ENCODE measurements around the gene CACNA1C. TPM values are rescaled to one million over a fixed set of nuclear protein-coding genes. Genes with fewer than 3 reads are reported as not detected.

The CACNA1C gene
- total RNA-seq, 5 donors from 2014 or later (not counting 1 experiment from before 2014, with no cell fraction given) = 0.10 to 0.26 (median 0.16) TPM

- POLR2A ChIA-PET = no interaction called here
- H3K4me3 ChIP-seq (ENCODE audit: control insufficient read depth in 1 of 2, extremely low read depth in 1 of 2, low read length in 1 of 2) = no peak overlapping the region
- DNase-seq = no peak
Observed at GRCh38 chr12:2228535-2228934, 175.7 kb downstream of the CACNA1C start.

GRCh38 chr12:2229661-2230539, 177.1 kb downstream of the CACNA1C start:
- H3K27me3 ChIP-seq (replicated peaks in 1 of 2; ENCODE audit: control insufficient read depth in 2 of 2, extremely low read depth in 1 of 2, insufficient read depth in 2 of 2, low read length in 1 of 2) = no peaks in the 10 kb centered on the region
- Mint-ChIP-seq H3K4me1 (no peaks in the 10 kb centered on the region), H3K9me3 (no peaks in the 10 kb centered on the region), H3K27me3 (peaks cover 19 to 28% of the 10 kb centered on the region in 2 donors), H3K36me3 (no peaks in the 10 kb centered on the region), H3K4me3 (peak overlapping the region in 1 of 3 donors; percentile 1), H3K27ac (no peak overlapping the region)
- DNase-seq = no peak
- ChIA-PET POLR2A (no interaction called here), CTCF (no interaction called here)
- H3K36me3 ChIP-seq (ENCODE audit: control insufficient read depth in 2 of 2, extremely low read depth in 1 of 2, insufficient read depth in 1 of 2, low read length in 1 of 2) = no peaks in the 10 kb centered on the region
- H3K4me3 ChIP-seq (ENCODE audit: control insufficient read depth in 1 of 2, extremely low read depth in 1 of 2, low read length in 1 of 2) = no peak overlapping the region
- no peak for ATAC-seq (replicated peaks in 1 of 4)
- H3K9me3 ChIP-seq = no peaks in the 10 kb centered on the region
- H3K27ac ChIP-seq (ENCODE audit: low read length) = no peak overlapping the region
- H3K4me1 ChIP-seq (ENCODE audit: control insufficient read depth in 1 of 2, extremely low read depth in 1 of 2, insufficient read depth in 2 of 2, low read length in 2 of 2) = no peaks in the 10 kb centered on the region
- 73% methylated on average over 53 of the region's 61 CpGs for WGBS (ENCODE audit: insufficient coverage)

More at GRCh38 chr12:2228535-2228934, 175.7 kb downstream of the CACNA1C start:
- no peaks in the 10 kb centered on the region for H3K4me1 Mint-ChIP-seq
- H3K27ac Mint-ChIP-seq = no peak overlapping the region
- no peak for ATAC-seq (replicated peaks in 1 of 4)
- no peaks in the 10 kb centered on the region for H3K36me3 ChIP-seq (ENCODE audit: control insufficient read depth in 2 of 2, extremely low read depth in 1 of 2, insufficient read depth in 1 of 2, low read length in 1 of 2)
- no peaks in the 10 kb centered on the region for H3K36me3 Mint-ChIP-seq
- H3K27me3 Mint-ChIP-seq = peaks cover 19 to 20% of the 10 kb centered on the region in 2 donors
- H3K9me3 Mint-ChIP-seq = no peaks in the 10 kb centered on the region
- H3K4me1 ChIP-seq (ENCODE audit: control insufficient read depth in 1 of 2, extremely low read depth in 1 of 2, insufficient read depth in 2 of 2, low read length in 2 of 2) = no peaks in the 10 kb centered on the region
- H3K27me3 ChIP-seq (replicated peaks in 1 of 2; ENCODE audit: control insufficient read depth in 2 of 2, extremely low read depth in 1 of 2, insufficient read depth in 2 of 2, low read length in 1 of 2) = no peaks in the 10 kb centered on the region
- no peak overlapping the region for H3K4me3 Mint-ChIP-seq
- CTCF ChIA-PET = no interaction called here
- H3K27ac ChIP-seq (ENCODE audit: low read length) = no peak overlapping the region
- no peaks in the 10 kb centered on the region for H3K9me3 ChIP-seq

- H3K27me3 ChIP-seq (replicated peaks in 1 of 2; ENCODE audit: control insufficient read depth in 2 of 2, extremely low read depth in 1 of 2, insufficient read depth in 2 of 2, low read length in 1 of 2) = peaks cover 0 to 6% of the 10 kb centered on the region in 2 experiments
- no peak overlapping the region for H3K4me3 Mint-ChIP-seq
- POLR2A ChIA-PET = no interaction called here
- no peaks in the 10 kb centered on the region for H3K36me3 ChIP-seq (ENCODE audit: control insufficient read depth in 2 of 2, extremely low read depth in 1 of 2, insufficient read depth in 1 of 2, low read length in 1 of 2)
- H3K27ac ChIP-seq (ENCODE audit: low read length) = no peak overlapping the region
- H3K9me3 Mint-ChIP-seq = no peaks in the 10 kb centered on the region
- CTCF ChIA-PET = no interaction called here
- H3K36me3 Mint-ChIP-seq = no peaks in the 10 kb centered on the region
- DNase-seq (no peak), ATAC-seq (replicated peaks in 1 of 4) (no peak)
- no peak overlapping the region for H3K4me3 ChIP-seq (ENCODE audit: control insufficient read depth in 1 of 2, extremely low read depth in 1 of 2, low read length in 1 of 2)
- peaks cover 22 to 32% of the 10 kb centered on the region in 2 donors for H3K27me3 Mint-ChIP-seq
- H3K4me1 ChIP-seq (ENCODE audit: control insufficient read depth in 1 of 2, extremely low read depth in 1 of 2, insufficient read depth in 2 of 2, low read length in 2 of 2) = no peaks in the 10 kb centered on the region
- no peaks in the 10 kb centered on the region for H3K9me3 ChIP-seq
- WGBS (ENCODE audit: insufficient coverage) = 100% methylated on average over 1 of the region's 7 CpGs
- H3K27ac Mint-ChIP-seq = no peak overlapping the region
- no peaks in the 10 kb centered on the region for H3K4me1 Mint-ChIP-seq
Observed at GRCh38 chr12:2231011-2231595, 178.3 kb downstream of the CACNA1C start.

- ATAC-seq (replicated peaks in 1 of 4) = no peak
- peaks cover 0 to 6% of the 10 kb centered on the region in 2 experiments for H3K27me3 ChIP-seq (replicated peaks in 1 of 2; ENCODE audit: control insufficient read depth in 2 of 2, extremely low read depth in 1 of 2, insufficient read depth in 2 of 2, low read length in 1 of 2)
- no peak overlapping the region for H3K27ac ChIP-seq (ENCODE audit: low read length)
- ChIA-PET POLR2A (no interaction called here), CTCF (no interaction called here)
- no peak for DNase-seq
- Mint-ChIP-seq H3K36me3 (no peaks in the 10 kb centered on the region), H3K4me1 (no peaks in the 10 kb centered on the region), H3K27ac (no peak overlapping the region), H3K9me3 (no peaks in the 10 kb centered on the region), H3K27me3 (peaks cover 24 to 31% of the 10 kb centered on the region in 2 donors), H3K4me3 (no peak overlapping the region)
- no peaks in the 10 kb centered on the region for H3K9me3 ChIP-seq
- 80% methylated on average over 1 of the region's 3 CpGs for WGBS (ENCODE audit: insufficient coverage)
- H3K4me3 ChIP-seq (ENCODE audit: control insufficient read depth in 1 of 2, extremely low read depth in 1 of 2, low read length in 1 of 2) = no peak overlapping the region
- H3K36me3 ChIP-seq (ENCODE audit: control insufficient read depth in 2 of 2, extremely low read depth in 1 of 2, insufficient read depth in 1 of 2, low read length in 1 of 2) = no peaks in the 10 kb centered on the region
- no peaks in the 10 kb centered on the region for H3K4me1 ChIP-seq (ENCODE audit: control insufficient read depth in 1 of 2, extremely low read depth in 1 of 2, insufficient read depth in 2 of 2, low read length in 2 of 2)
Observed at GRCh38 chr12:2231956-2232355, 179.2 kb downstream of the CACNA1C start.

- DNase-seq = no peak
- no peaks in the 10 kb centered on the region for H3K36me3 Mint-ChIP-seq
- H3K4me1 Mint-ChIP-seq = no peaks in the 10 kb centered on the region
- POLR2A ChIA-PET = no interaction called here
- H3K27ac Mint-ChIP-seq = no peak overlapping the region
- no peak overlapping the region for H3K4me3 Mint-ChIP-seq
- H3K27me3 Mint-ChIP-seq = peaks cover 18 to 28% of the 10 kb centered on the region in 2 donors
- no CpG with 5 or more reads among the region's 3 CpGs for WGBS (ENCODE audit: insufficient coverage)
- H3K27me3 ChIP-seq (replicated peaks in 1 of 2; ENCODE audit: control insufficient read depth in 2 of 2, extremely low read depth in 1 of 2, insufficient read depth in 2 of 2, low read length in 1 of 2) = peaks cover 0 to 6% of the 10 kb centered on the region in 2 experiments
- H3K9me3 Mint-ChIP-seq = no peaks in the 10 kb centered on the region
- H3K27ac ChIP-seq (ENCODE audit: low read length) = no peak overlapping the region
- H3K4me1 ChIP-seq (ENCODE audit: control insufficient read depth in 1 of 2, extremely low read depth in 1 of 2, insufficient read depth in 2 of 2, low read length in 2 of 2) = no peaks in the 10 kb centered on the region
- H3K4me3 ChIP-seq (ENCODE audit: control insufficient read depth in 1 of 2, extremely low read depth in 1 of 2, low read length in 1 of 2) = no peak overlapping the region
- H3K9me3 ChIP-seq = no peaks in the 10 kb centered on the region
- no peaks in the 10 kb centered on the region for H3K36me3 ChIP-seq (ENCODE audit: control insufficient read depth in 2 of 2, extremely low read depth in 1 of 2, insufficient read depth in 1 of 2, low read length in 1 of 2)
- CTCF ChIA-PET = no interaction called here
- ATAC-seq (replicated peaks in 1 of 4) = no peak
Observed at GRCh38 chr12:2233034-2233433, 180.2 kb downstream of the CACNA1C start.

- H3K4me1 Mint-ChIP-seq = no peaks in the 10 kb centered on the region
- Histone ChIP-seq H3K27me3 (replicated peaks in 1 of 2; ENCODE audit: control insufficient read depth in 2 of 2, extremely low read depth in 1 of 2, insufficient read depth in 2 of 2, low read length in 1 of 2) (peaks cover 0 to 9% of the 10 kb centered on the region in 2 experiments), H3K4me3 (ENCODE audit: control insufficient read depth in 1 of 2, extremely low read depth in 1 of 2, low read length in 1 of 2) (no peak overlapping the region), H3K9me3 (no peaks in the 10 kb centered on the region), H3K4me1 (ENCODE audit: control insufficient read depth in 1 of 2, extremely low read depth in 1 of 2, insufficient read depth in 2 of 2, low read length in 2 of 2) (no peaks in the 10 kb centered on the region), H3K27ac (ENCODE audit: low read length) (no peak overlapping the region), H3K36me3 (ENCODE audit: control insufficient read depth in 2 of 2, extremely low read depth in 1 of 2, insufficient read depth in 1 of 2, low read length in 1 of 2) (no peaks in the 10 kb centered on the region)
- H3K36me3 Mint-ChIP-seq = no peaks in the 10 kb centered on the region
- no peak overlapping the region for H3K27ac Mint-ChIP-seq
- H3K4me3 Mint-ChIP-seq = no peak overlapping the region
- ChIA-PET POLR2A (no interaction called here), CTCF (no interaction called here)
- DNase-seq = no peak
- H3K9me3 Mint-ChIP-seq = no peaks in the 10 kb centered on the region
- H3K27me3 Mint-ChIP-seq = peaks cover 12 to 22% of the 10 kb centered on the region in 2 donors
- 86% methylated on average over 6 of the region's 6 CpGs for WGBS (ENCODE audit: insufficient coverage)
- ATAC-seq (replicated peaks in 1 of 4) = no peak
Observed at GRCh38 chr12:2234091-2234490, 181.3 kb downstream of the CACNA1C start.

Data from T-cell (primary cell).